GM19238 (cell line): ENCODE data around the gene SDCBP2.

ENCODE experiments used
- DNase-seq: peaks from one replicate; pipeline ENCODE4 v3.0.0; 2011; ENCODE audit warnings: low spot score; ENCODE audit not compliant: insufficient read length

The SDCBP2 gene

DNA sequence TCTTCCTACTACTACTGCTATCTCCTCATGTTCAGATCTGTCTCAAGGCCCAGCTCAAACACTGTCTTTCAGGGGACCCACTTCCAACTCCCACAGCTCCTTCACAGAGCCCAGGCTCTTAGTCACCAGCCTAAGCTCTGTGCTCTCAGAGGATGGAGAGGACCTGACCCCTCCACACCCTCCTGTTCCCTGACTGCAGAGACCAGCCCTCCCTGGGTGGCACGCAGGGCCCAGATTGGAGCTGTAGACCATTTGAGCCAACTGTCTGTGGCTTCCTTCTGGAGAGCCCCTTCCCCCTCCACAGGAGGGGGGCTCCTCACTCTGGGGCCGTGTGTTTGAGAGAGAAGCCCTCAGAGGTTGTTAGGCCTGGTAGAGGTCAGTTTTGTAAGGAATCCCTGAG is 53.0 kb downstream of the SDCBP2 start:
- DNase-seq: no peak

DNA sequence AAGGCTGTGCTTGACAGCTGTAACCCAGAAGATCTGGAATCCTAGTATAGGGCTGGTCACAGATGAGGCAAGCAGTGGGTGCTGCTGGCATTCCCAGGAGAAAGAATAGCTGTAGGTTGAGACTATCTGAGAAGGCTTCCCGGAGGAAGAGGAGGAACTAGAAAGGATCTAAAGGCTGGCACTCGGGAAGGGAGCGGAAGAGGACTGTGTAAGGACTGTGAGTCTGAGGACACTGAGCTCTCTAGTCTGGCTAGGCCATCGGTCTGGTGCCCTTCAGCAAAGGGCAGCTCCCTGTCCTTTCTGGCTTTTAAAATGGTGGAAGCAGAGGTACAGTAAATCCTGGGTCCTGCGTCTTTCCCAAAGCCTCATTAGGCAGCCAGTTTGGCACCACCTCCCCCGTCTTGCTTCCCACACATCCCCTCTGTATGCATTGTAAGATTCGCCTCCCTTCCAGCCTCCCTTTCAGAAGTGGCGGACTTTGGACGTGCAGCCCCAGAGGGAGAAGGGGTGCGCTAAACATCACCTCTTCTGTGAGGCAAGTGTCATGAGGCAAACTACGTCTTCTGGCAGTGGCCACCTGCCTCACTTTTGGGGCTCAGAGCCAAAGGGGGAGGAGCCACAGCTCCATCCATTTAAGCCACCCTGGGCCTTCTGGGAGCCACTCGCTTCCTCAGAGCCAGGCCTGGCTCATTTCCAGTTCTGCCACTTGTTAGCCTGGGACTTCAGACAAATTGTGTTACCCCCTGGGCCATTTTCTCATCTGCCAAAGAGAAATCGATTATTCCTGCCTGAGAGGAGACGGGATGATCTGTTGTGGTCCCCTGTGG is 54.2 kb downstream of the SDCBP2 start:
- DNase-seq: no peak

DNA sequence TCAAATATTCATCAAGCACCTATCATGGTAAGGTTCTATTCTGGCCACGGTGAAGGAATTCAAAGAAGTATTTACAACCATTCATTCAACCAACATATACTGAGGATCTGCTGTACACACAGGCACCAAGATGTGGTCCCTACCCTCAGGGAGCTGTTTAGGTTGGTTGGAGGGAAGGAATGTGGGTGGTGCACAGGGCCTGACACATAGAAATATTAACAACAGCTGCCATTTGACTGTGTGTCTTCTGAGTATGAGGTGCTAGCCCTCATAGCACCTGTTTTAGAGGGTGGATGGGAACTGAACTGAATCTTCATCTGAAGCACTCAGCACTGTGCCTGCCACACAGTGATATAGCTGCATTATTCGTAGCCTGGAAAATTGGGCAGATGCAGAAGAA is 55.6 kb downstream of the SDCBP2 start:
- DNase-seq: no peak

- DNase-seq: no peak
These were observed 56.4 kb downstream of the SDCBP2 start for GRCh38 chr20:1272368-1273100.

DNA sequence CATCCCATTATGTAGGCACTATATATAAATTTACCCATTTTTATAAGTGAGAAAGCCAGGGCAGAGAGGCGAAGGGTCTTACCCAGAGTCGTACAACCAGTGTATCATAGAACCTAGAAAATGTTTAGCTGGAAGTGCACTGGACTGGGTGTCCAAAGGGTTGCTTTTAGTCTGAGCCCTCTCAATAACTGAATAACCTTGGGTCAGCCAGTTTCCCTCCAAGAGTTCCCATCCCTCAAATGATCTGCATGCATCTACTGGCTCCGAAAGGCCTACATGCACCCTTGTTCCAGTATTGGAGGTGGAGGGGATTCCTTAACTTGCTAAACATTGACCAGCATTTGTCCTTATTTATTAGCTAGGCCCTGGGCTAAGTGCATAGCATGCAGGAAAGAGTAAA is 59.1 kb downstream of the SDCBP2 start:
- no peak for DNase-seq

- DNase-seq: no peak
These were observed 59.7 kb downstream of the SDCBP2 start for GRCh38 chr20:1269235-1269634.

- no peak for DNase-seq
These were observed 61.0 kb downstream of the SDCBP2 start for GRCh38 chr20:1267809-1268374.

GRCh38 chr20:1267161-1267560 is 61.8 kb downstream of the SDCBP2 start:
- no peak for DNase-seq

DNA sequence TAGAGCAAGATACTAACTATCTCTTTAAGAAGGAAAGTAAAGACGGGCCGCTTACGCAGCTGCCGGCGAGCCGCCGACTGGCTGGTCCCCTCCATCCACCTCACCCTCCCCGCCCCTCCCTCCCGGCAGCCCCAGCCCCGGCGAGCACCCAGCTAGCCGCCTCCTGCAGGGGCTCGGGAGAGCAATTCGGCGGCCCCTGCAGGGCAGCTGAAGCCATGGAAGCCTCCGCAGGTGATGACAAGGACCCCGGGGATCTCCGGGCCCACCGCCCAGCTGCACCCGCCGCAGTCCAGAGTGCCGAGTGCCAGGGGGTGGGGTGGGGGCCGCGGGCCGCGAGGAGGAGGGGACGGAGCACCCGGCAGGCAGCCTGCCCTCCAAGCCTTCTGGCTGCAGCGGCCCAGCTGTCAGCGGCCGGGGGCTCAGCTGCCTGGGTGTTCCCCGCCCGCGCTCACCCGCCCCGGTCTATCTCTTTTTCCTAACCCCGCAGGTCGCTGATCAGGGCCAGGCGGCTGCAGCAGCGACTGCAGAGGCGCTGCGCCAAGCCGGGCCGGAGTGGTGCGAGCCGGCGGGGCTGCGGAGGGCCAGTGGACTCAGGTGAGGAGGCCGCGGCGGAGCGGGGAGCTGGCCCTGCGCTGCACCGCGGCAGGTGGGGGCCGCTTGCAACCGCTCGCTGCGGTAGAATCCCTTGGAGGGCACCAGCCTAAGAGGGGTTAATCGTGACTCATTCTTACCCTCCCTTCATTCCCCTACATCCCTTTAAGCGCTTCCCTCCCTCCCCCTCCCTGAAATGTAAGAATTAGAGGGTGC is 62.6 kb downstream of the SDCBP2 start, which contains the start of gene SNPH:
TSS of gene SNPH (plus strand) at position 128 of the 807 bp plus-strand sequence. CDS start 29,946 bp downstream, outside the sequence.
- DNase-seq: peak; percentile 27

DNA sequence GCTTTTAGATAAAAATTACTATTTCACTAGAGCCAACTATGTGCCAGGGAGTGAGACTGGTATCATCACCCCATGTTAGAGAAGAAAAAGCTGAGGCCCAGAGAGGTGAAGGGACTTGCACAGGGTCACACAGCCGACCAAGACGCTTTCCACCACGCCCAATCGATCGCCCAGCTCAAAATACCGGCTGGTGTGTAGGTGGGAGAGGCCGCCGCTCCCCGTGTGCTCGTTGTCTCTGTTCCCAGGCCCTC is 63.1 kb downstream of the SDCBP2 start:
- DNase-seq: no peak

DNA sequence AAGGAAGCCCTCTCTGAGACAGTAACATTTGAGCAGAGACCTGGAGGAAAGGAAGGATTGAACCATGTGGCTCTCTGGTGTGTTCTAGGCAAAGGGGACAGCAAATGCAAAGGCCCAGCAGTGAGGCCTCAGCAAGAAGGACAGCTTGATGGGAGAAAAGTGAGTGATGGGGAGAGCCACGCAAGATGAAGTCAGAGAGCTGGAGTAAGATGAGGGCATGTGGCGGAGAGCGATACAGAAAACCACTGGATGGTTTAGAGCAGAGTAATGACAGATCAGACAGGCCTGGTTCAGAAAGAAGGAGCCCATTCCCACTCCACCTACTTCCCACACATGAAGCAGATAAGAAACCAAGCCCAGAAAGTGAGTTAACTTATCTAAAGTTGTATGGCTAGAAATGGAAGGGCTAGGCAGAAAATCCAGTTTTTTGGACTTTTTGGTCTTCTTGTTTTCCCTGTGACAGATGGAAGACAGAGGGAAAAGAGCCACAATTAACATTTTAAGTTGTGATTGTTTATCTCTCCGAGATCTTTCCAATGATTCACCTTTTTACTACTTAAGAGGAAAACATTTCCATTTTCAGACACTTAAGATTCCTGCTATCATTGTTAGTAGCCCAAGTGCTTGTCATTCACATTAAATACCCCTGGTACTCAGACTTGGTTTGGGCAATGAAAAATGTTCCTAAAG is 63.6 kb downstream of the SDCBP2 start:
- DNase-seq: no peak

GRCh38 chr20:1264727-1265126 is 64.2 kb downstream of the SDCBP2 start:
- no peak for DNase-seq

DNA sequence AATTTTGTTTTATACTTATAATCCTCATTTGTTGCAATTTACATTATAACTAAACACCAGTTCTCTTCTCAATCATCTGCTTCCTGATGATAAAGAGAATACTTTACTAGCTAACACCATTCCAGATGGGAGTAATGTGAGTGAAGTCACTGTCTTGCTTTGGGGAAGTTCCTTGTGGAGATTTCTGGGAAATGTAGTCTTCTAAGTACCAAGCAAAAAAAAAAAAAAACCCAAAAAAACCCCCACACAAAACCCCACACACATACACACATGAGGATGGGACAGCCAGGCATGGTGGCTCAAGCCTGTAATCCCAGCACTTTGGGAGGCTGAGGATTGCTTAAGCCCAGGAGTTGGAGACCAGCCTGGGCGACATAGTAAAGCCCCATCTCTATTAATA is 65.1 kb downstream of the SDCBP2 start:
- no peak for DNase-seq
